H1 (cell line): ENCODE data around the gene TASP1. TPM values are rescaled to one million over a fixed set of nuclear protein-coding genes. Genes with fewer than 3 reads are reported as not detected.
A peak's percentile ranks its signal among the peaks of the same experiment; 100 is the strongest.

Experiments
- CTCF ChIA-PET: fragments of 300-600 bp; sonication (Branson Sonifier 250); formaldehyde crosslinking; loops from one replicate; lab custom pipeline; 2021; ENCODE audit not compliant: partially characterized antibody; lab: Charles Lee
- POLR2A ChIA-PET: fragments of 300-600 bp; sonication (Branson Sonifier 250); formaldehyde crosslinking; loops from one replicate; lab custom pipeline; 2021; ENCODE audit warnings: inconsistent platforms; ENCODE audit not compliant: partially characterized antibody; lab: Charles Lee
- DNase-seq, 2 experiments: peaks; one replicate each; pipeline versions ENCODE4 v3.0.0 to v3.0.0-alpha.2; 2010 to 2022; ENCODE audit warnings: low spot score in 2 of 2, low read depth in 1 of 2, mixed read lengths in 1 of 2
- FAIRE-seq: peaks from 2 replicates; lab custom pipeline; 2011; peaks lifted over from hg19 to GRCh38; lab: Jason Lieb, UNC
- H2AFZ ChIP-seq: 2 replicates; pipeline ENCODE4 v1.8.1; 2012; ENCODE audit warnings: low read length, inconsistent platforms
- H2AK5ac ChIP-seq: 2 replicates; pipeline ENCODE4 v1.6.1; 2013; ENCODE audit warnings: low read depth, low read length
- H2BK120ac ChIP-seq: replicated peaks from 2 replicates; pipeline ENCODE3; 2013; ENCODE audit warnings: low read depth, low read length, inconsistent platforms
- H2BK12ac ChIP-seq: 2 replicates; pipeline ENCODE4 v1.6.1; 2013; ENCODE audit warnings: low read depth, low read length
- H2BK15ac ChIP-seq: 2 replicates; pipeline ENCODE4 v1.6.1; 2013; ENCODE audit warnings: low read length
- H2BK20ac ChIP-seq: 2 replicates; pipeline ENCODE4 v1.6.1; 2013; ENCODE audit warnings: low read length
- H2BK5ac ChIP-seq: 2 replicates; pipeline ENCODE4 v1.6.1; 2013; ENCODE audit warnings: low read depth, low read length
- H3K14ac ChIP-seq: 2 replicates; pipeline ENCODE4 v1.6.1; 2013; ENCODE audit warnings: inconsistent platforms; ENCODE audit not compliant: insufficient read length
- H3K18ac ChIP-seq: 2 replicates; pipeline ENCODE4 v1.6.1; 2013; ENCODE audit warnings: low read length; ENCODE audit errors: extremely low read depth
- H3K23ac ChIP-seq: 2 replicates; pipeline ENCODE4 v1.6.1; 2013; ENCODE audit warnings: inconsistent platforms; ENCODE audit not compliant: insufficient read length
- H3K23me2 ChIP-seq: 2 replicates; pipeline ENCODE4 v1.6.1; 2013; ENCODE audit warnings: low read depth, low read length
- H3K27ac ChIP-seq: 2 replicates; pipeline ENCODE4 v1.6.1; 2011; ENCODE audit warnings: low read depth, low read length, inconsistent platforms
- H3K27me3 ChIP-seq, 4 experiments: replicated peaks in 1 of 4; 1 replicate in 1 of 4; 2 replicates in 3 of 4; pipeline versions ENCODE4 v1.6.1 to v1.8.1; 2011 to 2013; ENCODE audit warnings: low read length in 3 of 4, mild to moderate bottlenecking in 3 of 4, inconsistent platforms in 2 of 4, mixed read lengths in 2 of 4, moderate library complexity in 1 of 4; ENCODE audit not compliant: control insufficient read depth in 3 of 4, insufficient read depth in 3 of 4; ENCODE audit errors: extremely low read depth in 1 of 4
- H3K36me3 ChIP-seq, 4 experiments: 2 replicates each; pipeline versions ENCODE4 v1.6.1 to v1.8.1; 2011 to 2013; ENCODE audit warnings: mild to moderate bottlenecking in 4 of 4, low read length in 3 of 4, moderate library complexity in 2 of 4, control low read depth in 1 of 4, inconsistent platforms in 1 of 4; ENCODE audit not compliant: insufficient read depth in 4 of 4, control insufficient read depth in 2 of 4
- H3K4ac ChIP-seq: replicated peaks from 2 replicates; pipeline ENCODE3; 2013; ENCODE audit warnings: low read length, low read depth, mixed read lengths, inconsistent platforms; ENCODE audit not compliant: insufficient read length
- H3K4me1 ChIP-seq, 4 experiments: replicated peaks in 1 of 4; 1 replicate in 1 of 4; 2 replicates in 3 of 4; pipeline versions ENCODE4 v1.6.1 to v1.8.1; 2011 to 2013; ENCODE audit warnings: low read length in 3 of 4, inconsistent platforms in 2 of 4, mixed read lengths in 1 of 4; ENCODE audit not compliant: insufficient read depth in 4 of 4, control insufficient read depth in 3 of 4
- H3K4me2 ChIP-seq, 2 experiments: 2 replicates each; pipeline versions ENCODE4 v1.6.1 to v1.8.1; 2011 to 2013; ENCODE audit warnings: low read depth in 2 of 2, low read length in 2 of 2, control low read depth in 1 of 2, inconsistent platforms in 1 of 2, mild to moderate bottlenecking in 1 of 2; ENCODE audit not compliant: insufficient read depth in 1 of 2
- H3K4me3 ChIP-seq, 4 experiments: fragments of 200-600, 300-600 bp in 1 of 4; sonication (generic), shearing (Covaris generic), sonication (Bioruptor Twin) in 1 of 4; 2 replicates each; pipeline versions ENCODE4 v1.5.1 to v1.8.1; 2011 to 2016; ENCODE audit warnings: low read length in 4 of 4, low read depth in 3 of 4, control low read depth in 2 of 4, inconsistent platforms in 2 of 4, mild to moderate bottlenecking in 2 of 4, mixed read lengths in 1 of 4, moderate library complexity in 1 of 4; ENCODE audit not compliant: insufficient read depth in 2 of 4; ENCODE audit errors: extremely low read depth in 1 of 4
- H3K56ac ChIP-seq: replicated peaks from 2 replicates; pipeline ENCODE3; 2013; ENCODE audit warnings: low read depth, mild to moderate bottlenecking, mixed read lengths, low read length, inconsistent platforms; ENCODE audit not compliant: insufficient read length
- H3K79me1 ChIP-seq: 2 replicates; pipeline ENCODE4 v1.6.1; 2013; ENCODE audit warnings: low read depth, low read length, control low read depth
- H3K79me2 ChIP-seq, 2 experiments: 2 replicates each; pipeline versions ENCODE4 v1.6.1 to v1.8.1; 2012 to 2013; ENCODE audit warnings: low read length in 2 of 2, mild to moderate bottlenecking in 2 of 2, inconsistent platforms in 1 of 2; ENCODE audit not compliant: insufficient read depth in 2 of 2, control insufficient read depth in 1 of 2
- H3K9ac ChIP-seq, 4 experiments: replicated peaks in 1 of 4; 1 replicate in 1 of 4; 2 replicates in 3 of 4; pipeline versions ENCODE4 v1.6.1 to v1.8.1; 2011 to 2013; ENCODE audit warnings: low read depth in 3 of 4, low read length in 3 of 4, control low read depth in 2 of 4, mild to moderate bottlenecking in 2 of 4, moderate library complexity in 2 of 4, inconsistent platforms in 1 of 4; ENCODE audit errors: extremely low read depth in 1 of 4
- H3K9me3 ChIP-seq, 2 experiments: 2 replicates each; pipeline versions ENCODE4 v1.6.1 to v1.8.1; 2012 to 2013; ENCODE audit warnings: mild to moderate bottlenecking in 2 of 2, moderate library complexity in 2 of 2, control low read depth in 1 of 2, inconsistent platforms in 1 of 2, low read depth in 1 of 2, low read length in 1 of 2, mixed read lengths in 1 of 2; ENCODE audit not compliant: insufficient read depth in 2 of 2
- H4K20me1 ChIP-seq, 2 experiments: replicated peaks in 1 of 2; 2 replicates each; pipeline versions ENCODE3 to v1.8.1; 2011 to 2013; ENCODE audit warnings: inconsistent platforms in 2 of 2, low read length in 2 of 2, mild to moderate bottlenecking in 1 of 2; ENCODE audit not compliant: insufficient read depth in 2 of 2, control insufficient read depth in 1 of 2
- H4K5ac ChIP-seq: 2 replicates; pipeline ENCODE4 v1.6.1; 2013; ENCODE audit warnings: low read length, low read depth, mixed read lengths, inconsistent platforms; ENCODE audit not compliant: insufficient read length
- H4K8ac ChIP-seq: 2 replicates; pipeline ENCODE4 v1.8.0; 2013; ENCODE audit warnings: mild to moderate bottlenecking, moderate library complexity, low read length, inconsistent platforms; ENCODE audit not compliant: insufficient read depth; ENCODE audit errors: extremely low read depth
- H4K91ac ChIP-seq: replicated peaks from 2 replicates; pipeline ENCODE3; 2013; ENCODE audit warnings: low read length, mixed read lengths, inconsistent platforms; ENCODE audit not compliant: insufficient read length
- ASH2L ChIP-seq: fragments of 200-600, 300-600 bp; sonication (generic); IDR thresholded peaks from one replicate; pipeline ENCODE4 v1.7.1; 2017; ENCODE audit warnings: low read length
- BACH1 ChIP-seq: IDR thresholded peaks from 2 replicates; pipeline ENCODE4 v1.6.1; 2012; ENCODE audit warnings: low read length, improper control_type of control experiment
- CHD1 ChIP-seq: IDR thresholded peaks from 2 replicates; pipeline ENCODE4 v1.6.1; 2012; ENCODE audit warnings: low read depth, low read length, improper control_type of control experiment
- JUN ChIP-seq: IDR thresholded peaks from 2 replicates; pipeline ENCODE4 v1.6.1; 2011; ENCODE audit warnings: low read depth, mild to moderate bottlenecking, improper control_type of control experiment, low read length
- KDM1A ChIP-seq: fragments of 200-600, 300-600 bp; sonication (generic); IDR thresholded peaks from 2 replicates; pipeline ENCODE4 v1.7.1; 2016; ENCODE audit warnings: mild to moderate bottlenecking, low read length, borderline replicate concordance
- RBBP5 ChIP-seq: IDR thresholded peaks from 2 replicates; pipeline ENCODE4 v1.7.1; 2012; ENCODE audit warnings: low read depth, mild to moderate bottlenecking, inconsistent platforms, low read length, moderate library complexity, borderline replicate concordance
- SIX5 ChIP-seq: IDR thresholded peaks from 2 replicates; pipeline ENCODE4 v1.6.1; 2011; ENCODE audit warnings: mild to moderate bottlenecking, low read depth, low read length
- SRF ChIP-seq: IDR thresholded peaks from 2 replicates; pipeline ENCODE4 v1.6.1; 2011; ENCODE audit warnings: mild to moderate bottlenecking, low read depth, low read length, moderate library complexity
- WGBS, 2 experiments: shearing (Covaris generic) in 1 of 2; methylation state at CpG; one replicate each; pipeline versions ENCODE4 v1.1.6 to v1.1.7; 2013 to 2015; ENCODE audit warnings: low lambda C conversion rate in 2 of 2, mixed read lengths in 2 of 2, inconsistent platforms in 1 of 2, low coverage in 1 of 2, missing lambda C conversion rate in 1 of 2; ENCODE audit not compliant: insufficient replicate concordance in 2 of 2, insufficient coverage in 1 of 2, insufficient read length in 1 of 2; ENCODE audit errors: extremely low coverage in 1 of 2, missing lambda C conversion rate in 1 of 2; 5-methylcytosine and 5-hydroxymethylcytosine counted together
- polyA plus RNA-seq, 7 experiments: library from polyadenylated mRNA; depleted of rRNA in 3 of 7; stranded (reverse) in 5 of 7; unstranded in 2 of 7; fragments of >200 nt in 5 of 7; fragments of 200-250 nt in 2 of 7; gene quantifications; 1 replicate in 5 of 7; 2 replicates in 1 of 7; 4 replicates in 1 of 7; pipeline versions ENCODE4 v1.2.1 to v1.2.3, GENCODE V29; 2011 to 2013; ENCODE audit warnings: missing spikeins in 2 of 7, mixed read lengths in 2 of 7
- total RNA-seq: library from RNA; stranded (reverse); fragmentation: NEBNext Ultra II Directional; extraction: Animal tissue kit (Norgen Biotek cat#: 25700); gene quantifications from 2 replicates; pipeline ENCODE4 v1.2.1, GENCODE V29; 2021

TASP1 gene
- total and polyA plus RNA-seq, 2 of the 8 experiments (the other 6 are each of a cell fraction or from before 2014, with no cell fraction given), result 4.5 to 10.9 TPM

- Histone ChIP-seq H3K56ac (no peak overlapping the region), H3K27ac (no peak overlapping the region), H3K4me2 (peak overlapping the region in 1 of 2 experiments; percentile 36; a peak in 2 of 4 replicates), H3K27me3 (no peaks in the 10 kb centered on the region), H3K14ac (no peak overlapping the region), H3K4me3 (no peak overlapping the region), H2BK12ac (no peak overlapping the region), H3K18ac (no peak overlapping the region; the same call in 1 of the 2 replicates), H2BK20ac (no peak overlapping the region), H3K79me1 (no peaks in the 10 kb centered on the region), H2AK5ac (peak overlapping the region; percentile 32; the same call in 1 of the 2 replicates), H3K79me2 (no peaks in the 10 kb centered on the region), H3K36me3 (peaks cover 0 to 4% (median 0%) of the 10 kb centered on the region in 4 experiments; a peak in 1 of 8 replicates), H2BK120ac (no peak overlapping the region), H3K4me1 (peaks cover 0 to 19% (median 4%) of the 10 kb centered on the region in 4 experiments; a peak in 5 of 7 replicates), H4K20me1 (no peaks in the 10 kb centered on the region), H3K9me3 (no peaks in the 10 kb centered on the region), H4K8ac (no peak overlapping the region), H2BK15ac (no peak overlapping the region), H2BK5ac (0 out of 2 replicates have a peak overlapping the region, but pooled peaks have one; percentile 26), H2AFZ (peak overlapping the region; percentile 84; the same call in 1 of the 2 replicates), H4K91ac (no peak overlapping the region), H3K9ac (no peak overlapping the region), H3K23ac (no peak overlapping the region), H3K23me2 (peaks cover 3% of the 10 kb centered on the region; the same call in 1 of the 2 replicates), H4K5ac (no peak overlapping the region), H3K4ac (no peak overlapping the region)
- ChIA-PET POLR2A (no interaction called here), CTCF (interaction anchor here (1.1 to 1.3 kb wide), 2 partner anchors 54 to 169 kb away, joined by 3 to 5 read pairs; no protein-coding TSS in a partner anchor)
- WGBS, 2 experiments, result 69% methylated on average over 2 of the region's 2 CpGs; no CpG with 5 or more reads in 1 of the 2 experiments
- TF ChIP-seq JUN (no peak), SRF (no peak), ASH2L (no peak), RBBP5 (no peak), BACH1 (no peak), SIX5 (no peak), CHD1 (no peak), KDM1A (no peak)
- DNase-seq, result no peak
- FAIRE-seq, result peak; percentile 73
Measured at GRCh38 chr20:13493143-13493542, 145.6 kb downstream of the TASP1 start.
